ENCODE results near the gene WDR77.

The WDR77 gene

GRCh38 chr1:111392042-111392441, 57.0 kb downstream of the WDR77 start:
- ChIA-PET CTCF (no interaction called here), POLR2A (no interaction called here)
- H3K4me3 ChIP-seq (ENCODE audit: low read depth, low read length) = no peak overlapping the region
- DNase-seq (ENCODE audit: low read depth, low spot score) = no peak
- TF ChIP-seq CTCF (IDR thresholded peaks at IDR 0.05; ENCODE audit: insufficient read depth, low read length, missing control alignments) = no peak
